Astrocyte (in vitro differentiated cells and primary cell): Measurements from ENCODE around the gene KCNH2. TPM values are rescaled to one million over a fixed set of nuclear protein-coding genes. Genes with fewer than 3 reads are reported as not detected.

Experiments
- DNase-seq: peaks from one replicate; pipeline ENCODE4 v3.0.0-alpha.2; 2010; ENCODE audit warnings: low read depth
- FAIRE-seq: peaks from 2 replicates; lab custom pipeline; 2011; peaks lifted over from hg19 to GRCh38; lab: Jason Lieb, UNC
- H2AFZ ChIP-seq: 2 replicates; pipeline ENCODE4 v1.6.0; 2012; ENCODE audit warnings: low read depth, low read length, inconsistent platforms
- H3K27ac ChIP-seq: 2 replicates; pipeline ENCODE4 v1.5.1; 2011; ENCODE audit warnings: low read depth, low read length, inconsistent platforms
- H3K27me3 ChIP-seq: 2 replicates; pipeline ENCODE4 v1.6.0; 2011; ENCODE audit warnings: low read length, inconsistent platforms; ENCODE audit not compliant: insufficient read depth
- H3K36me3 ChIP-seq: 2 replicates; pipeline ENCODE4 v1.5.1; 2011; ENCODE audit warnings: low read length, inconsistent platforms; ENCODE audit not compliant: insufficient read depth
- H3K4me1 ChIP-seq: 2 replicates; pipeline ENCODE4 v1.5.1; 2011; ENCODE audit warnings: low read length, inconsistent platforms; ENCODE audit not compliant: insufficient read depth
- H3K4me2 ChIP-seq: 2 replicates; pipeline ENCODE4 v1.6.0; 2012; ENCODE audit warnings: low read length, inconsistent platforms
- H3K4me3 ChIP-seq: 2 replicates; pipeline ENCODE4 v1.5.1; 2011; ENCODE audit warnings: low read depth, mild to moderate bottlenecking, low read length, inconsistent platforms; ENCODE audit not compliant: insufficient read depth
- H3K79me2 ChIP-seq: 2 replicates; pipeline ENCODE4 v1.6.0; 2012; ENCODE audit warnings: mild to moderate bottlenecking, low read length, inconsistent platforms; ENCODE audit not compliant: insufficient read depth
- H3K9ac ChIP-seq: 2 replicates; pipeline ENCODE4 v1.6.0; 2012; ENCODE audit warnings: mild to moderate bottlenecking, low read length, inconsistent platforms
- H3K9me3 ChIP-seq: 2 replicates; pipeline ENCODE4 v1.5.1; 2012; ENCODE audit warnings: low read depth, mild to moderate bottlenecking, low read length, inconsistent platforms; ENCODE audit not compliant: insufficient read depth
- H4K20me1 ChIP-seq: 2 replicates; pipeline ENCODE4 v1.6.0; 2012; ENCODE audit warnings: low read length, inconsistent platforms; ENCODE audit not compliant: insufficient read depth
- H3K27ac Mint-ChIP-seq: one replicate; pipeline ENCODE4 v1.8.0; 2021; ENCODE audit warnings: mild to moderate bottlenecking, mixed read lengths; ENCODE audit not compliant: unreplicated experiment
- H3K27me3 Mint-ChIP-seq: one replicate; pipeline ENCODE4 v1.8.0; 2021; ENCODE audit warnings: low read depth, mixed read lengths; ENCODE audit not compliant: unreplicated experiment
- H3K36me3 Mint-ChIP-seq: one replicate; pipeline ENCODE4 v1.8.0; 2021; ENCODE audit warnings: low read depth, mixed read lengths; ENCODE audit not compliant: unreplicated experiment
- H3K4me1 Mint-ChIP-seq: one replicate; pipeline ENCODE4 v1.8.0; 2021; ENCODE audit warnings: low read depth, mixed read lengths; ENCODE audit not compliant: unreplicated experiment
- H3K4me3 Mint-ChIP-seq: one replicate; pipeline ENCODE4 v1.8.0; 2021; ENCODE audit warnings: mild to moderate bottlenecking, moderate library complexity, mixed read lengths; ENCODE audit not compliant: unreplicated experiment
- H3K9me3 Mint-ChIP-seq: one replicate; pipeline ENCODE4 v1.8.0; 2021; ENCODE audit warnings: mild to moderate bottlenecking, mixed read lengths; ENCODE audit not compliant: unreplicated experiment
- EZH2 ChIP-seq: IDR thresholded peaks from 2 replicates; pipeline ENCODE4 v1.6.1; 2012; ENCODE audit warnings: mild to moderate bottlenecking, low read length, inconsistent platforms; ENCODE audit not compliant: insufficient read depth
- total RNA-seq: library from RNA; stranded (reverse); gene quantifications from 2 replicates; pipeline ENCODE4 v1.2.1, GENCODE V29; 2021
- TF ChIP-seq, protein P1 (sequence below): IDR thresholded peaks from 2 replicates; pipeline ENCODE4 v1.5.1; 2011; ENCODE audit warnings: low read depth, mild to moderate bottlenecking, inconsistent platforms, low read length, moderate library complexity; ENCODE audit not compliant: insufficient read depth

KCNH2 gene
- total RNA-seq, 1 donor from 2014 or later = 4.6 TPM

DNA sequence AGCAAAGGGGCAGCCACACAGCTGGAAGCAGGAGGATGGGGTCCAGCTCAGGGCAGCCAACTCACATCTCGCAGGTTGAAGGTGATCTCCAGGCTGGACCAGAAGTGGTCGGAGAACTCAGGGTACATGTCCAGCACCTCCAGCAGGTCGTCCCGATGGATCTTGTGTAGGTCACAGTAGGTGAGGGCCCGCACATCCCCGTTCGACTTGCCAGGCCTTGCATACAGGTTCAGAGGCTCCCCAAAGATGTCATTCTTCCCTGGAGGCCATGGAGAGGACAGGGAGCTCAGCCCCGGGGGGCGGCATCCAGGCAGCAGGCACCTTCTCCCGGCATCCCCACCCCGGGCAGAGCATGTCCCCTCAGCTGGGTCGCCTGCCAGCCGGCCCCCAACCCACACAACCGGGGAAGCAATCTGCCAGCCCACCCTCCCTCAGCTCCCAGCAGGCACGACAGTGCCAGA is 29.3 kb downstream of the KCNH2 start:
- H4K20me1 ChIP-seq = no peaks in the 10 kb centered on the region
- no peaks in the 10 kb centered on the region for H3K9me3 ChIP-seq
- TF ChIP-seq, protein P1, sequence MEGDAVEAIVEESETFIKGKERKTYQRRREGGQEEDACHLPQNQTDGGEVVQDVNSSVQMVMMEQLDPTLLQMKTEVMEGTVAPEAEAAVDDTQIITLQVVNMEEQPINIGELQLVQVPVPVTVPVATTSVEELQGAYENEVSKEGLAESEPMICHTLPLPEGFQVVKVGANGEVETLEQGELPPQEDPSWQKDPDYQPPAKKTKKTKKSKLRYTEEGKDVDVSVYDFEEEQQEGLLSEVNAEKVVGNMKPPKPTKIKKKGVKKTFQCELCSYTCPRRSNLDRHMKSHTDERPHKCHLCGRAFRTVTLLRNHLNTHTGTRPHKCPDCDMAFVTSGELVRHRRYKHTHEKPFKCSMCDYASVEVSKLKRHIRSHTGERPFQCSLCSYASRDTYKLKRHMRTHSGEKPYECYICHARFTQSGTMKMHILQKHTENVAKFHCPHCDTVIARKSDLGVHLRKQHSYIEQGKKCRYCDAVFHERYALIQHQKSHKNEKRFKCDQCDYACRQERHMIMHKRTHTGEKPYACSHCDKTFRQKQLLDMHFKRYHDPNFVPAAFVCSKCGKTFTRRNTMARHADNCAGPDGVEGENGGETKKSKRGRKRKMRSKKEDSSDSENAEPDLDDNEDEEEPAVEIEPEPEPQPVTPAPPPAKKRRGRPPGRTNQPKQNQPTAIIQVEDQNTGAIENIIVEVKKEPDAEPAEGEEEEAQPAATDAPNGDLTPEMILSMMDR = no peak
- TF ChIP-seq EZH2 = no peak
- H3K36me3 ChIP-seq = no peaks in the 10 kb centered on the region
- peaks cover 3% of the 10 kb centered on the region for H3K36me3 Mint-ChIP-seq
- H2AFZ ChIP-seq = no peak overlapping the region
- peak overlapping the region; percentile 53 for H3K27ac Mint-ChIP-seq
- H3K9me3 Mint-ChIP-seq = no peaks in the 10 kb centered on the region
- H3K27ac ChIP-seq = no peak overlapping the region
- H3K4me3 ChIP-seq = no peak overlapping the region
- DNase-seq = no peak
- H3K79me2 ChIP-seq = no peaks in the 10 kb centered on the region
- H3K27me3 Mint-ChIP-seq = peaks cover 5% of the 10 kb centered on the region
- H3K4me2 ChIP-seq = no peak overlapping the region
- H3K27me3 ChIP-seq = peaks cover 3% of the 10 kb centered on the region
- peaks cover 2% of the 10 kb centered on the region for H3K4me1 ChIP-seq
- H3K4me3 Mint-ChIP-seq = no peak overlapping the region
- no peak overlapping the region for H3K9ac ChIP-seq
- no peak for FAIRE-seq
- H3K4me1 Mint-ChIP-seq = peaks cover 5% of the 10 kb centered on the region

GRCh38 chr7:150947761-150948651 is 30.1 kb downstream of the KCNH2 start:
- Mint-ChIP-seq H3K36me3 (peaks cover 3% of the 10 kb centered on the region), H3K9me3 (no peaks in the 10 kb centered on the region), H3K4me3 (no peak overlapping the region), H3K27me3 (peaks cover 6% of the 10 kb centered on the region), H3K4me1 (peaks cover 5% of the 10 kb centered on the region), H3K27ac (no peak overlapping the region)
- Histone ChIP-seq H3K27me3 (peaks cover 3% of the 10 kb centered on the region), H3K79me2 (no peaks in the 10 kb centered on the region), H3K36me3 (no peaks in the 10 kb centered on the region), H3K9ac (no peak overlapping the region), H3K9me3 (no peaks in the 10 kb centered on the region), H3K4me2 (no peak overlapping the region), H3K4me3 (no peak overlapping the region), H3K27ac (no peak overlapping the region), H4K20me1 (no peaks in the 10 kb centered on the region), H2AFZ (no peak overlapping the region), H3K4me1 (peaks cover 2% of the 10 kb centered on the region)
- FAIRE-seq = no peak
- TF ChIP-seq, protein P1 = no peak
- peak; percentile 2 for TF ChIP-seq EZH2
- DNase-seq = no peak
